Measurements from ENCODE around the gene INVS.

INVS gene

DNA sequence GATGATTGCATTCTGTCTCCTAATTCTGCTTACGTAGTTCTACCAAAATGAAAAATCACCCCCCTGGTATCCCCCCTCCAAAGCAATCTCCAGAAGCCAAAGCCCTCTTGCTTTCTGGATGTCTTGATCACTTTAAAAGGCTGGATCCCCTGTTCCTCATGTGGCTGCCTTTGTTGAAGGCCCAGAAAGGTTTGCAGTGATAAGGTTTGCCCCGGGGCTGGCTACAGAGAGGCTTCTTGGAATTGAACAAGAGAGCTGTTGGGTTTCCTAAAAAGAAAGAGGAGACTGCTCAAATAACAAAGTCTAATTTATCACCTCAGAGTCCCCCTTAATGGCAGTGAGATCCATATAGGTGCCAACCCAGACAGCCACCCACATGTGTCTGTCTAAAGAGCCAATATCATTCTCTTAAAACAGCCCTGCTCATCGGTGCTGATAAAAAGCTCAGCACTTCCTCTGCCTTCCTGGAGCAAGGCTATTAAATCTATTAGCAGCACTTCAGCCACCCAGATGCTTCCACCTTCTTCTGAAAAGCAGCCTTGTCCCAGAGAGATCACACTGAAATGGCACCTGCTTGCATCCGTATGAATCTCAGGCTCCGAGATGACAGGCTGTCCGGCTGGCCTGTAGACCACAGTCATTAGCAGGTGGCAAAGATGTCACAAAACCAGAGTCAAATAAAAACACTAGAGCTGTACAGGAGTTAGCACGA lies 182.8 kb downstream of the INVS start:
- Histone ChIP-seq H3K79me2 (ENCODE audit: low read length) (no peaks in the 10 kb centered on the region), H3K27me3 (replicated peaks; ENCODE audit: insufficient read depth, low read length) (no peaks in the 10 kb centered on the region), H3K4me3 (ENCODE audit: low read length) (no peak overlapping the region), H3K9me3 (replicated peaks; ENCODE audit: insufficient read depth, low read length) (no peaks in the 10 kb centered on the region), H4K20me1 (ENCODE audit: insufficient read depth, low read length) (no peaks in the 10 kb centered on the region), H3K9ac (ENCODE audit: low read length) (no peak overlapping the region), H3K4me1 (ENCODE audit: low read length) (no peaks in the 10 kb centered on the region), H3K9me2 (replicated peaks; ENCODE audit: insufficient read depth, low read length) (no peaks in the 10 kb centered on the region), H3F3A (ENCODE audit: insufficient read depth, low read length) (no peaks in the 10 kb centered on the region), H3K27ac (ENCODE audit: low read length) (no peak overlapping the region), H2AFZ (ENCODE audit: low read length) (no peak overlapping the region), H3K36me3 (replicated peaks; ENCODE audit: insufficient read depth, low read length) (no peaks in the 10 kb centered on the region), H3K4me2 (ENCODE audit: low read depth, low read length) (no peak overlapping the region)
- DNase-seq: no peak
- TF ChIP-seq EZH2 (optimal IDR thresholded peaks at IDR 0.05; ENCODE audit: low read depth, low read length): no peak
- no peak for TF ChIP-seq EZH2phosphoT487 (IDR thresholded peaks at IDR 0.05; ENCODE audit: low read length)
- TF ChIP-seq CTCF (IDR thresholded peaks at IDR 0.05; ENCODE audit: low read length): no peak

- no peak overlapping the region for H3K27ac ChIP-seq (ENCODE audit: low read length)
- no peak overlapping the region for H3K9ac ChIP-seq (ENCODE audit: low read length)
- no peak overlapping the region for H3K4me2 ChIP-seq (ENCODE audit: low read depth, low read length)
- H3K9me3 ChIP-seq (replicated peaks; ENCODE audit: insufficient read depth, low read length): no peaks in the 10 kb centered on the region
- H3K27me3 ChIP-seq (replicated peaks; ENCODE audit: insufficient read depth, low read length): no peaks in the 10 kb centered on the region
- no peaks in the 10 kb centered on the region for H3F3A ChIP-seq (ENCODE audit: insufficient read depth, low read length)
- H3K79me2 ChIP-seq (ENCODE audit: low read length): no peaks in the 10 kb centered on the region
- no peak overlapping the region for H2AFZ ChIP-seq (ENCODE audit: low read length)
- H4K20me1 ChIP-seq (ENCODE audit: insufficient read depth, low read length): no peaks in the 10 kb centered on the region
- no peak for TF ChIP-seq CTCF (IDR thresholded peaks at IDR 0.05; ENCODE audit: low read length)
- TF ChIP-seq EZH2 (optimal IDR thresholded peaks at IDR 0.05; ENCODE audit: low read depth, low read length): no peak
- no peak for TF ChIP-seq EZH2phosphoT487 (IDR thresholded peaks at IDR 0.05; ENCODE audit: low read length)
- H3K4me3 ChIP-seq (ENCODE audit: low read length): no peak overlapping the region
- no peaks in the 10 kb centered on the region for H3K4me1 ChIP-seq (ENCODE audit: low read length)
- no peaks in the 10 kb centered on the region for H3K36me3 ChIP-seq (replicated peaks; ENCODE audit: insufficient read depth, low read length)
- H3K9me2 ChIP-seq (replicated peaks; ENCODE audit: insufficient read depth, low read length): no peaks in the 10 kb centered on the region
- DNase-seq: no peak
Measured at GRCh38 chr9:100282388-100282719, 183.3 kb downstream of the INVS start.

- Histone ChIP-seq H3K4me2 (ENCODE audit: low read depth, low read length) (no peak overlapping the region), H3K4me3 (ENCODE audit: low read length) (no peak overlapping the region), H3K9me2 (replicated peaks; ENCODE audit: insufficient read depth, low read length) (no peaks in the 10 kb centered on the region), H3K27me3 (replicated peaks; ENCODE audit: insufficient read depth, low read length) (no peaks in the 10 kb centered on the region), H3K9me3 (replicated peaks; ENCODE audit: insufficient read depth, low read length) (no peaks in the 10 kb centered on the region), H3K4me1 (ENCODE audit: low read length) (no peaks in the 10 kb centered on the region), H3K36me3 (replicated peaks; ENCODE audit: insufficient read depth, low read length) (no peaks in the 10 kb centered on the region), H3K27ac (ENCODE audit: low read length) (no peak overlapping the region), H3K9ac (ENCODE audit: low read length) (no peak overlapping the region), H3F3A (ENCODE audit: insufficient read depth, low read length) (no peaks in the 10 kb centered on the region), H4K20me1 (ENCODE audit: insufficient read depth, low read length) (no peaks in the 10 kb centered on the region), H3K79me2 (ENCODE audit: low read length) (no peaks in the 10 kb centered on the region), H2AFZ (ENCODE audit: low read length) (no peak overlapping the region)
- TF ChIP-seq EZH2 (optimal IDR thresholded peaks at IDR 0.05; ENCODE audit: low read depth, low read length) (no peak), CTCF (IDR thresholded peaks at IDR 0.05; ENCODE audit: low read length) (no peak), EZH2phosphoT487 (IDR thresholded peaks at IDR 0.05; ENCODE audit: low read length) (no peak)
- no peak for DNase-seq
Measured at GRCh38 chr9:100284247-100284646, 185.2 kb downstream of the INVS start.
